ENCODE measurements around the gene PRKN.

The PRKN gene

GRCh38 chr6:162710936-162711335 is 16.6 kb downstream of the PRKN start:
- FAIRE-seq: no peak

GRCh38 chr6:162710419-162710818 is 17.1 kb downstream of the PRKN start:
- DNase-seq (ENCODE audit: low spot score) (no peak), FAIRE-seq (no peak)

More at GRCh38 chr6:162710936-162711335, 16.6 kb downstream of the PRKN start:
- no peak for DNase-seq (ENCODE audit: low spot score)

- no peak for FAIRE-seq
- DNase-seq (ENCODE audit: low spot score): no peak
Observed at GRCh38 chr6:162709431-162709830, 18.1 kb downstream of the PRKN start.

- no peak for DNase-seq (ENCODE audit: low spot score)
- no peak for FAIRE-seq
Observed at GRCh38 chr6:162708971-162709370, 18.6 kb downstream of the PRKN start.

GRCh38 chr6:162706232-162706631 is 21.3 kb downstream of the PRKN start:
- DNase-seq (ENCODE audit: low spot score) (no peak), FAIRE-seq (no peak)

- FAIRE-seq: no peak
- DNase-seq (ENCODE audit: low spot score): no peak
Observed at GRCh38 chr6:162705736-162706135, 21.8 kb downstream of the PRKN start.

- DNase-seq (ENCODE audit: low spot score) (no peak), FAIRE-seq (no peak)
Observed at GRCh38 chr6:162704001-162704400, 23.6 kb downstream of the PRKN start.

- no peak for FAIRE-seq
- DNase-seq (ENCODE audit: low spot score): no peak
Observed at GRCh38 chr6:162702446-162702845, 25.1 kb downstream of the PRKN start.

- no peak for DNase-seq (ENCODE audit: low spot score)
Observed at GRCh38 chr6:162701551-162701950, 26.0 kb downstream of the PRKN start.

GRCh38 chr6:162700966-162701365 is 26.6 kb downstream of the PRKN start:
- DNase-seq (ENCODE audit: low spot score): no peak
- no peak for FAIRE-seq

More at GRCh38 chr6:162701551-162701950, 26.0 kb downstream of the PRKN start:
- FAIRE-seq: no peak

- no peak for FAIRE-seq
Observed at GRCh38 chr6:162699961-162700360, 27.6 kb downstream of the PRKN start.

GRCh38 chr6:162698440-162698839 is 29.1 kb downstream of the PRKN start:
- no peak for DNase-seq (ENCODE audit: low spot score)
- no peak for FAIRE-seq

More at GRCh38 chr6:162699961-162700360, 27.6 kb downstream of the PRKN start:
- DNase-seq (ENCODE audit: low spot score): no peak

GRCh38 chr6:162697872-162698403 is 29.6 kb downstream of the PRKN start:
- FAIRE-seq (no peak), DNase-seq (ENCODE audit: low spot score) (no peak)

GRCh38 chr6:162690158-162690557 is 37.4 kb downstream of the PRKN start:
- DNase-seq (ENCODE audit: low spot score): no peak
- FAIRE-seq: no peak

GRCh38 chr6:162688751-162689345 is 38.7 kb downstream of the PRKN start:
- no peak for DNase-seq (ENCODE audit: low spot score)
- FAIRE-seq: no peak

- no peak for FAIRE-seq
- DNase-seq (ENCODE audit: low spot score): no peak
Observed at GRCh38 chr6:162685586-162685985, 42.0 kb downstream of the PRKN start.

- no peak for DNase-seq (ENCODE audit: low spot score)
- no peak for FAIRE-seq
Observed at GRCh38 chr6:162684961-162685360, 42.6 kb downstream of the PRKN start.

GRCh38 chr6:162684052-162684451 is 43.5 kb downstream of the PRKN start:
- FAIRE-seq: no peak

GRCh38 chr6:162683135-162683534 is 44.4 kb downstream of the PRKN start:
- no peak for FAIRE-seq

More at GRCh38 chr6:162684052-162684451, 43.5 kb downstream of the PRKN start:
- no peak for DNase-seq (ENCODE audit: low spot score)

GRCh38 chr6:162681447-162681846 is 46.1 kb downstream of the PRKN start:
- DNase-seq (ENCODE audit: low spot score) (no peak), FAIRE-seq (no peak)

More at GRCh38 chr6:162683135-162683534, 44.4 kb downstream of the PRKN start:
- DNase-seq (ENCODE audit: low spot score): no peak

- FAIRE-seq: no peak
Observed at GRCh38 chr6:162680871-162681270, 46.7 kb downstream of the PRKN start.

GRCh38 chr6:162680367-162680766 is 47.2 kb downstream of the PRKN start:
- no peak for DNase-seq (ENCODE audit: low spot score)
- FAIRE-seq: no peak

More at GRCh38 chr6:162680871-162681270, 46.7 kb downstream of the PRKN start:
- no peak for DNase-seq (ENCODE audit: low spot score)

- DNase-seq (ENCODE audit: low spot score) (no peak), FAIRE-seq (no peak)
Observed at GRCh38 chr6:162679681-162680080, 47.9 kb downstream of the PRKN start.

All from RCC 7860 (cell line).